Body of pancreas (tissue), 4 donors: ENCODE data around the gene STIL.

ENCODE experiments used
- CTCF ChIP-seq, 7 experiments: fragments of 450-650 bp in 4 of 7; fragments of 200-600 bp in 3 of 7; sonication (generic) in 3 of 7; IDR thresholded peaks; one replicate each; pipeline ENCODE4 v1.5.1; 2016 to 2019; ENCODE audit warnings: antibody characterized with exemption in 7 of 7
- POLR2A ChIP-seq, 3 donors: fragments of 450-650 bp; IDR thresholded peaks; one replicate each; pipeline ENCODE4 v1.6.1; 2016; ENCODE audit warnings: antibody characterized with exemption in 3 of 3, mild to moderate bottlenecking in 2 of 3

- TF ChIP-seq CTCF (IDR thresholded peaks at IDR 0.05) (no peak), POLR2A (IDR thresholded peaks at IDR 0.05) (no peak)
These were observed 33.8 kb upstream of the STIL start for GRCh38 chr1:47347735-47348134.
